Right atrium auricular region (tissue), 2 donors: ENCODE measurements around the gene ANKRD18A. TPM values are rescaled to one million over a fixed set of nuclear protein-coding genes. Genes with fewer than 3 reads are reported as not detected.

Experiments used
- DNase-seq: peaks from one replicate; pipeline ENCODE4 v3.0.0-alpha.2; 2019; ENCODE audit warnings: low spot score
- H3K27ac ChIP-seq, 2 donors: fragments of 200-600 bp; sonication (generic); 1 replicate in 1 of 2; 2 replicates in 1 of 2; pipeline ENCODE4 v1.5.1; 2016 to 2019
- H3K27me3 ChIP-seq, 2 donors: fragments of 200-600 bp; sonication (generic); one replicate each; pipeline versions ENCODE4 v1.5.1 to v1.6.0; 2017 to 2019
- H3K36me3 ChIP-seq: fragments of 200-600 bp; sonication (generic); one replicate; pipeline ENCODE4 v1.5.1; 2016
- H3K4me1 ChIP-seq, 2 donors: fragments of 200-600 bp; sonication (generic); one replicate each; pipeline versions ENCODE4 v1.5.1 to v1.6.0; 2017 to 2019
- H3K4me3 ChIP-seq, 2 donors: fragments of 200-600 bp; sonication (generic); 1 replicate in 1 of 2; 2 replicates in 1 of 2; pipeline ENCODE4 v1.5.1; 2017 to 2019; ENCODE audit warnings: mild to moderate bottlenecking in 1 of 2, moderate library complexity in 1 of 2
- H3K9me3 ChIP-seq, 2 donors: fragments of 200-600 bp; sonication (generic); one replicate each; pipeline ENCODE4 v1.5.1; 2019
- total RNA-seq, 2 donors: library from RNA; depleted of rRNA; stranded (reverse); fragments of >200 nt; gene quantifications; one replicate each; pipeline ENCODE4 v1.1.0, GENCODE V29; 2016
- TF ChIP-seq, protein P1 (sequence below), 2 donors: fragments of 200-600 bp; sonication (generic); IDR thresholded peaks; one replicate each; pipeline ENCODE4 v1.5.1; 2019; ENCODE audit warnings: antibody characterized with exemption in 2 of 2

Gene ANKRD18A
- total RNA-seq, result 1 to 10 TPM; 1.3 to 2.2 TPM

DNA sequence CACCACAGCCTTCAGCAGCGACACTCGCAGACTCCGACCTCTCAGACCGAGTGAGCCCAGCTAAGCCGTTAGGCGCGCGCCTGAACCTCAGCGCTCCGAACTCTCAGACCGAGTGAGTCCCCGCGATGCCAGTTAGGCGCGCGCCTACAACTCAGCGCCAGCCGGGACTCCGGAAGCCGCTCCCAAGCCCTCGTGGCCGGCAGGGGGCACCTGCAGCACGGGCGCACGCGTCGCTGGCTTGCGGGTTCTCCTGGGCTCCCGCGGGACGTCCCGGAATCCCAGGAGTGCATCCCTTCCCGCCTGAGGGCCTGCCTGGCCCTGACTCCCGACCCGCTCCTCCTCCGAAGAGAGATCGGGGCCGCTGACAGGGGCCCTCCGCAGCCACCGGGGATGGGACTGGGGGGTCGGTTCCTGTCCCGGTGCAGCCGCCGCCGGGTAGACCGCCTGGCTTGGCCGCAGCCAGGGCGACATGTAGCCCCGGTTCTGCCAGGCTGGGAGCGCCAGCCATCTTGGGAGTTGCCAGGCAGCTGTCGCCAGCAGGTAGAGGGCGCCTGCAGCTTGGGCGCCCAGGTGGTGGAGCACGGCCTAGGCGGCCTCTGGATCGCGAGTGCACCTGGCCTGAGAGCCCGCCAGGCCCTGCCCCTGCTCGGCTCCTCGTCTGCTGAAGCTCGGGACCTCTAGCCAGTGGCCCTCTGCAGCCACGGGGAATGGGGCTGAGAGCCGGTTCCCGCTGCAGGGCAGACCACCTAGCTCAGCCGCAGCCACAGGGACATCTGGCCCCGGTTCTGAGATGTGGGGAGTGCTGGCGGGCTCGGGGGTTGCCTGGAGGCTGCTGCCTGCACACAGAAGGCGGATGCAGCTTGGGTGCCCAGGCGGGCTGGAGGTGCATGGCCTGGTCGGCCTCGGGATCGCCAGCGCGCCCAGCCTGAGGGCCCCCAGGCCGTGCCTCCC is at the start of gene ANKRD18A:
Gene ANKRD18A (minus strand): TSS at position 114 of the 951 bp plus-strand sequence. CDS start 311 bp downstream, outside the sequence.
- no peak for DNase-seq
- H3K27me3 ChIP-seq, result peaks cover 0 to 5% of the 10 kb centered on the region in 2 donors
- TF ChIP-seq, protein P1, sequence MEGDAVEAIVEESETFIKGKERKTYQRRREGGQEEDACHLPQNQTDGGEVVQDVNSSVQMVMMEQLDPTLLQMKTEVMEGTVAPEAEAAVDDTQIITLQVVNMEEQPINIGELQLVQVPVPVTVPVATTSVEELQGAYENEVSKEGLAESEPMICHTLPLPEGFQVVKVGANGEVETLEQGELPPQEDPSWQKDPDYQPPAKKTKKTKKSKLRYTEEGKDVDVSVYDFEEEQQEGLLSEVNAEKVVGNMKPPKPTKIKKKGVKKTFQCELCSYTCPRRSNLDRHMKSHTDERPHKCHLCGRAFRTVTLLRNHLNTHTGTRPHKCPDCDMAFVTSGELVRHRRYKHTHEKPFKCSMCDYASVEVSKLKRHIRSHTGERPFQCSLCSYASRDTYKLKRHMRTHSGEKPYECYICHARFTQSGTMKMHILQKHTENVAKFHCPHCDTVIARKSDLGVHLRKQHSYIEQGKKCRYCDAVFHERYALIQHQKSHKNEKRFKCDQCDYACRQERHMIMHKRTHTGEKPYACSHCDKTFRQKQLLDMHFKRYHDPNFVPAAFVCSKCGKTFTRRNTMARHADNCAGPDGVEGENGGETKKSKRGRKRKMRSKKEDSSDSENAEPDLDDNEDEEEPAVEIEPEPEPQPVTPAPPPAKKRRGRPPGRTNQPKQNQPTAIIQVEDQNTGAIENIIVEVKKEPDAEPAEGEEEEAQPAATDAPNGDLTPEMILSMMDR (IDR thresholded peaks at IDR 0.05), result peak; percentile 5 to 63
- H3K36me3 ChIP-seq, result no peaks in the 10 kb centered on the region
- peak within 1 kb of the TSS; percentile 57 for H3K4me3 ChIP-seq
- peaks cover 0 to 9% of the 10 kb centered on the region in 2 donors for H3K9me3 ChIP-seq
- peaks cover 0 to 29% of the 10 kb centered on the region in 2 donors for H3K4me1 ChIP-seq
- peak within 1 kb of the TSS; percentile 65 to 76 for H3K27ac ChIP-seq

DNA sequence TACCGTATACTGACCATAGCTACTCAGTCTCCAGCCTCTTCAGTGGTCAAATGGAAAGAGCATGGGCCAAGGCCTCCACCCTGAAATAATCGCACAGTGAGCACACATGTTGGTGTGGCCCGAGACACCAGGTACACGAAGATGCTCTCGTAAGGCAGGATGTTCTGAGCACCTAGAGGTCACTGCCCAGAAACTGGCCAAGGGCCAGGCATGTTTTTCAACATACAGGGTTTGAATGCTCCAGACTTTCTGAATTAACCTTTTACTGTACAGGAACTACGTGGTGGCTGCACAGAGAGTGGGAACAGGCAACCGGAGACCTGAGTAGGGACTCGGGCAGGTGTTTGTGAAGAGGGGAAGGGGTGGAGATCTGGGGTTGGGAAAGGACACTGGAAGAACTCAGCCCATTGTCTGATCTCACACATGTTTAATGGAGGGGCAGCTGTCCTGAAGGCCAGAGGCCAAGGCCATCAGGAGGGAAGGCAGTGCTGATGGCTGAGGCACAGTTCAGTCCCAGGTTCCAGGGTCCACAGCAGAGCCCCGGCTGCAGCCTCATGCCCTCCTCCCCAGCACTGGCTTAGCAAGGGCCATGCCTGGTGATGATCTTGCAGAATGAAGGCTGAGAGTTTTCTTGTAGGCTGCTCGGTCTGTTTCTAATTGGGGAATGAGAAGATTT is 48.5 kb upstream of the ANKRD18A start:
- Histone ChIP-seq H3K36me3 (no peaks in the 10 kb centered on the region), H3K27me3 (no peaks in the 10 kb centered on the region), H3K4me1 (no peaks in the 10 kb centered on the region), H3K9me3 (no peaks in the 10 kb centered on the region), H3K4me3 (no peak overlapping the region), H3K27ac (no peak overlapping the region)
- TF ChIP-seq, protein P1 (IDR thresholded peaks at IDR 0.05), result no peak
- DNase-seq, result peak; percentile 28

DNA sequence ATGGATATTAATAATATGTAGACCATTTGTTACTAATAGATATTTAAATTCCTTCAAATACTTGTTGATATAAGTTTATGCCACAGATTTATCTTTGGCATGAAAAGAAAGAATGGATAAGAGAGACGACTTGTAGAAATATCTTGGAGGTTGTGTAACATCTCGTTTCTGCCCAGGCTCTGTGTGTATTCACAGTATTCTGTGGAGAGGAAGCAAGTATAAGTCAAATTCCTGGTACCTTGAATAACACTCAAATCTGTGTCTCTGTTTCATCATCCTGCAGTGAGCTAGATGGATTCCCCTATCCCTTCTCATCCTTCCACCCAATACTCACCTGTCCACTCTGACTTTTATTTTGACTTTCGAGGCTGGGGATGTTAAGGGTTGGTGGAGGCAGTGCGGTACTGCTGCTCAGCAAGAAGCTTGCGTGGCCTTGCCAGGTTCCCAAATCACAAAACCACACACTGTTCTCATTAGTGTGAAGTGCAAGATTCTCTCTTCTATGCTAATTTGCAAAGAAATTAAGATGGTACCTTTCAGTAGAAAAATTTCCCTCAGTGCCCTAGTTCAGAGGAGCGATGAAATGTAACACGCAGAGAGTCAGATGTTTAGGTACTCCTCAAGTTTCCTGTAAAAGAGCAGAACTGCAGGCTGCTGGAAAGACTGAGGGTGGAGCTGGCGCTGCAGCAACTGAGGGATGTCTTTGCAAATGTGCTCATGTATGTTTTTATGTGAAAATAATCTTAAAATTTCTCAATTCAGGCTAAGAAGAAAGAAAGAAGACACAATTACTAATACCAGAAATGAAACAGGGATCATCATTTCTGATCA is 42.6 kb upstream of the ANKRD18A start:
- no peaks in the 10 kb centered on the region for H3K4me1 ChIP-seq
- no peak overlapping the region for H3K27ac ChIP-seq
- TF ChIP-seq, protein P1 (IDR thresholded peaks at IDR 0.05), result peak in 1 of 2 donors; percentile 46
- H3K9me3 ChIP-seq, result no peaks in the 10 kb centered on the region
- no peak overlapping the region for H3K4me3 ChIP-seq
- H3K36me3 ChIP-seq, result no peaks in the 10 kb centered on the region
- DNase-seq, result peak; percentile 34
- no peaks in the 10 kb centered on the region for H3K27me3 ChIP-seq

DNA sequence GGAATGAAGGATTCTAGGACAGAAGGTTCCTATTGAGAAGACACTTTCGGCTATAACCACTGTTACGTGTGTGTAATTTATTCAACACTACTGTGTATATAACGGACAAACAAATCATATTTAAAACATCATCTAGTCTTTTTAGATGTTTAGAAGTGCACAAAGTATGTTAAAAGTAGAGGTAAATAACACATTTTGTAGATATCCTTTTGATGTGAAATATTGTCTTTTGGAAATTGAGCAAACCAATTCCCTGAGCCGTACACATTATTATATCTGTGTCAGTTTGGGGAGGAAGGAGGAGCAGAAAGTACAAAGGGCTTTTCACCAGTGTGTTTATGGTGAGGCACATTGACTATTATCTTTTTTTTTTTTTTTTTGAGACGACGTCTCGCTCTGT is 39.1 kb upstream of the ANKRD18A start:
- no peak overlapping the region for H3K4me3 ChIP-seq
- no peaks in the 10 kb centered on the region for H3K9me3 ChIP-seq
- H3K4me1 ChIP-seq, result no peaks in the 10 kb centered on the region
- H3K27me3 ChIP-seq, result no peaks in the 10 kb centered on the region
- no peak for DNase-seq
- TF ChIP-seq, protein P1 (IDR thresholded peaks at IDR 0.05), result no peak
- H3K27ac ChIP-seq, result no peak overlapping the region
- no peaks in the 10 kb centered on the region for H3K36me3 ChIP-seq

DNA sequence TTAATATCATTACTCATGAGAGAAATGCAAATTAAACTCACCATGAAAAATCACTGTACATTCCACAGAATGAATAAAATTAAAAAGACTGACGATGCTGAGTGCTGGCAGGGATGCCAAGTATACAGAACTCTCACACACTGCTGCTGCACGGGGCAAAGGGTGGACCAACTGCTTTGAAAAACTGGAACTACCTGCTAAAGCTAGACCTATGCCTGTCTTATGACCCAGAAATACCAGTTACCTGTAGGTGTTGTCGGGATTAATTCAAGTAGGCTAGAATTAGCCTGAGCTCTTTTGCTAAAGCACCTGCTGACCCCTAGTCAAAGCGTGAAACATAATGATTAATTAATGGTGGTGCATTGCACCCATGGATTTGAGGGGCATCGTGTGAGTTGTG is 36.5 kb upstream of the ANKRD18A start:
- Histone ChIP-seq H3K27me3 (no peaks in the 10 kb centered on the region), H3K4me3 (no peak overlapping the region), H3K4me1 (no peaks in the 10 kb centered on the region), H3K36me3 (no peaks in the 10 kb centered on the region), H3K27ac (no peak overlapping the region), H3K9me3 (no peaks in the 10 kb centered on the region)
- TF ChIP-seq, protein P1 (IDR thresholded peaks at IDR 0.05), result no peak
- DNase-seq, result no peak
